ENCODE data around the gene KLHL30.

- no peak for TF ChIP-seq POLR2AphosphoS5 (IDR thresholded peaks at IDR 0.05; ENCODE audit: low read depth, low read length)
- TF ChIP-seq TAF1 (IDR thresholded peaks at IDR 0.05; ENCODE audit: borderline replicate concordance, insufficient read depth, low read length): no peak
Observed at GRCh38 chr2:238180554-238180953, 42.1 kb downstream of the KLHL30 start.

Measured in PFSK-1 (cell line).